Measurements from ENCODE around the gene LYZL2.
"Not testable (repeated sequence)": the region's sequence is repeated elsewhere in the genome, so short reads cannot be mapped to it uniquely, and the experiment has no call there.

The LYZL2 gene

GRCh38 chr10:30639946-30640786 is 10.6 kb upstream of the LYZL2 start:
- DNase-seq (ENCODE audit: low read depth, low spot score) = no peak

GRCh38 chr10:30637881-30638467 is 8.4 kb upstream of the LYZL2 start:
- no peak for DNase-seq (ENCODE audit: low read depth, low spot score)

GRCh38 chr10:30631188-30631587 is 1.6 kb upstream of the LYZL2 start:
- DNase-seq (ENCODE audit: low read depth, low spot score) = no peak

- no peak for DNase-seq (ENCODE audit: low read depth, low spot score)
These were observed 1.0 kb upstream of the LYZL2 start for GRCh38 chr10:30630571-30630970.

- DNase-seq (ENCODE audit: low read depth, low spot score) = not testable (repeated sequence)
These were observed 977 bp downstream of the LYZL2 start for GRCh38 chr10:30628576-30628975.

- not testable (repeated sequence) for DNase-seq (ENCODE audit: low read depth, low spot score)
These were observed 2.7 kb downstream of the LYZL2 start for GRCh38 chr10:30626837-30627236.

DNA sequence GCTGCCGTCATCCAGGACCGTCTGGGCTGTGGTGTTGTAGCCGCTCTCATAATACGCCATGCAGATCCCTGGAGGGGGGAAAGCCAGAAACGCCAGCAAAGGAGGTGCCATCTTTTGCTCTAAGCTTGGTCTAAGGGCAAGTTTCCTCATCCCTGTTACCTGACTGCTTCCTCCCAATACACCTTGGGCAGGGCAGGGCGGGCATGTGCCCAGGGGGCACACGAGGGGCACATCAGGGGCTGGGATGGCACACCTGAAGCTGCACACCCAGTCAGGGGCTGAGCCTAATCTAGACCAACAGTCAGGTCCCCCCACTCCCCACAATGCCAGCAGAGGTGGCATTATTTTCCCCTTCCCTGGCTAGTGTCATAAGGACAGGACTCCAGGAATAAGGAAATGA is 3.4 kb downstream of the LYZL2 start:
- DNase-seq (ENCODE audit: low read depth, low spot score) = not testable (repeated sequence)

GRCh38 chr10:30625080-30625479 is 4.5 kb downstream of the LYZL2 start:
- no peak for DNase-seq (ENCODE audit: low read depth, low spot score)

- DNase-seq (ENCODE audit: low read depth, low spot score) = no peak
These were observed 9.6 kb downstream of the LYZL2 start for GRCh38 chr10:30619966-30620365.

DNA sequence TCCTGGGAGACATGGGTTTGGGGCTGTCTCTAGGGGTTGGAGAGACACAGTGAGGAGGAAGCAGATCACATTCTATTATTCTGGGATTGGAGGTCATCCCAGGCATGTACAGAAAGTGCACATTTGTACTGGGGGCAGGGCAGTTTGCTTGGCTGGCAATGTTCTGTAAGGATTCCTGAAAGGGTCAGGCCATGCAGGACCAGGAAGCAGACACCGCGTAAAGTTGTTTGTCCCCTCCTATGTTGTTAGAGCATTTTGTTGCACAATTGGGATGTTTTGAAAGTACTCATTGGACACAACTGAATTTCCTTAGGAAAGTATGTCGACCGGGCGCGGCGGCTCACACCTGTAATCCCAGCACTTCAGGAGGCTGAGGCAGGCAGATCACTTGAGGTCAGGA is 12.5 kb downstream of the LYZL2 start:
- no peak for DNase-seq (ENCODE audit: low read depth, low spot score)

GRCh38 chr10:30611041-30611440 is 18.5 kb downstream of the LYZL2 start:
- not testable (repeated sequence) for DNase-seq (ENCODE audit: low read depth, low spot score)

DNA sequence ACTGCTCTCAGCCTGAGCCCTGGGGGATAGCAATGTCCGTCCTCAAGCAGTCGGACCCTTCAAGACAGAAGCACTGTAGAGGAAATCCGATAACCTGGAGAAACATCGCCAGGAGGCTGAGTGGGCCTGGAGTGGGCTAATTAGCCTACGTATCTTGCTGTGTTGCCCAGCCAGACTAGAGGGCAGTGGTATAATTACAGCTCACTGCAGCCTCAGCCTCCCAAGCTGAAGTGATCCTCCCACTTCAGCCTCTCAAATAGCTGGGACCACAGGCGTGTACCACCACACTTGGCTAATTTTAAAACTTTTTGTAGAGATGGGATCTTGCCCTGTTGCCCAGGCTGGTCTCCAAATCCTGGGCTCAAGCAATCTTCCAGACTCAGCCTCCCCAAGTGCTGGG is 21.7 kb downstream of the LYZL2 start:
- DNase-seq (ENCODE audit: low read depth, low spot score) = no peak

DNA sequence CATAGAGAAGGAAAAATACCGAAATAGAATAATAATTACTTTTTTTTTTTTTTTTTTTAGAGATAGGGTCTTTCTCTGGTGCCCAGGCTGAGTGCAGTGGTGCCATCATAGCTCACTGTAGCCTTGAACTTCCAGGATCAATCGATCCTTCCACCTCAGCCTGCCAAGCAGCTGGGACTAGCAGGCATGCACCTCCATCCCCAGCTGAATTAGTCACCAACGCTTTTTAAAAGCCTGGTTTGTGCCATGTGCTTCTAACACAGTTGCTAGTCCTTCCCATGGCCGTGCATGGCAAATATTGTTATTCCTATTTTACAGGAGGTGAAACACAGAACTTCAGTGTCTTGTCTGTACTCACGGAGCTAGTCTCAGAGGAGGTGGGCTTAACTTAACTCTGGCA is 23.2 kb downstream of the LYZL2 start:
- no peak for DNase-seq (ENCODE audit: low read depth, low spot score)

DNA sequence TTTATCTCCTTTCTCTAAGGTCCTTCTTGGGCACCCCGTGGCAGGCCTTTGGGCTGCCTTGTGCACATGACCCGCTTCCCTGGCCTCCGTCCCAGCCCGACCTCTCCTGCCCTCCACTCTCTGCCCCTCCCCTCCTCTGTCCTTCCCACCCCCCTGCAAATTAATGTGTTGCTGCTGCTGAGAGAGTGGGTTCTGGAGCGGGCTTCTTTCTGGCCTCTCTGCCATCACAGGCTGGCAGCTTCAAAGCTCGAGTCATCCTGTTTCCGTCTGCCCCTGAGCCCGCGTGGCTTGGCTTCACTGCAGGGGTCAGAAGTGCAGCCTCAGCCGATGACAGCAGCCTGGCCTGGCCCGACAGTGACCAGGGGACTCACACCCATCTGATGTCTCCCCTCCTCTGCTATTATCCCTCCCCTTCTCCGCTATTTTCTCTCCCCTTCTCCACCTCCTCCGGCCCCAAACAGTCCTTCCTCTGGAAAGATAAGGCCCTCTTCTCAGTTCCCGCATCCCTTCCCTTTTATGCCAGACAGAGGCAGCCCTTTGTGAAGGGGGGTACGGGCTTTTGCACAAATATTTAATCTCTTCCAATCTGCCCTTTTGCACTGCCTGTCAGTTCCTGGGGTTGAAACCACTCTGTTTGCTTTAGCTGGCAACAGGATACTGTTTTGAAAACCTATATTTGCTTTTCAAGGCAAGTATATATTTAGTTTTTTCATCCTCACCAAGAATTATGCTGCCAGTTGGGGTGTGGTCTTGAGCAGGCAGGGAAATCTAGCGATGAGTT is 24.0 kb downstream of the LYZL2 start:
- not testable (repeated sequence) for DNase-seq (ENCODE audit: low read depth, low spot score)

GRCh38 chr10:30603589-30603988 is 26.0 kb downstream of the LYZL2 start:
- no peak for DNase-seq (ENCODE audit: low read depth, low spot score)

GRCh38 chr10:30602747-30603146 is 26.8 kb downstream of the LYZL2 start:
- no peak for DNase-seq (ENCODE audit: low read depth, low spot score)

GRCh38 chr10:30600005-30600404 is 29.5 kb downstream of the LYZL2 start:
- no peak for DNase-seq (ENCODE audit: low read depth, low spot score)

DNA sequence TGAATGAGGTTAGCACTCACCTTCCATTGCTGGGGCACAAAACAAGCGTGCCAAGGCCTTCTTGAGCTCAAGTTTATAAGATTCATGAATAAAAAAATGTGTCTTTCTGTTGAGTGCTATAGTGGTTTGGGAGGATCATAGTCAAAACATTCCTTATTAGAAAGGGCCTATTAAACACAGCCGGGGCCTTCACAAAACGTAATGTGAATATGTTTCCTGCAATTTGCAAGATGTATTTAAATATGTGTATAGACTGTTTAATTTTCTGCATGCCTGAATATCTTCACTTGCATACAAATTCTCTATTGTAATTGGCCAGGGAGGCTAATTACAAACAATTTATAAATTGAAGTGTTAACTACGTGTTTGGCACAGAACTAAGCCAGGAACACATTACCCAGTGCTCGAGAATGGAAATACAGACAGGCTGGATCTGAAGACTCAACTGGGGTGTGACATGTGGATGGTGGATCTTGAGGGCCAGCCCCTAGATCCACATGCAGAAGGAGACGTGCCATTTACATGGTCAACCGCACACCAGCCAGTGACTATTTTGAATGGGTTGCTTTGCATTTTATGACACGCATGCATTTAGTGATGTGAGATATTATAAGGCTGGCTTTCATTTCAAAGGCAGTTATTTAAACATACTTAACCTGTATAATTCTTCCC is 31.3 kb downstream of the LYZL2 start:
- DNase-seq (ENCODE audit: low read depth, low spot score) = no peak

DNA sequence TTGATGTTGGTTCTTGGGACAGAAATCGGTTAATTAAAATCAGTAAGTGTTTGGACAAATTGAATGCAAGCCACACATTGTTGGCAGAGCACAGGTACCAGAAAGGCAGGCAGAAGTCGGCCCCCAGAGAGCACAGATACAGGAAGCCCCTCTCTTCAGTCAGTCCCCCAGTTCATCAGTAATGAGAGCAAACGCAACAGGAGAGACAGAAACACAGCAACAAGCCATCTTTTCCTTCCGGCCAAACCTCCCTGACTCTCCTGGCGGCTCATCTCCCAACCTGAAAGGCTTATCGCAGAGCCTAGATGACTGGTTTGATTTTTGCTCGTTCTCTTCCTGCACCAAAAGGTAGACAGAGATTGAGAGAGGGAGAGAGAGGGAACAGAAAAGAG is 32.1 kb downstream of the LYZL2 start:
- not testable (repeated sequence) for DNase-seq (ENCODE audit: low read depth, low spot score)

DNA sequence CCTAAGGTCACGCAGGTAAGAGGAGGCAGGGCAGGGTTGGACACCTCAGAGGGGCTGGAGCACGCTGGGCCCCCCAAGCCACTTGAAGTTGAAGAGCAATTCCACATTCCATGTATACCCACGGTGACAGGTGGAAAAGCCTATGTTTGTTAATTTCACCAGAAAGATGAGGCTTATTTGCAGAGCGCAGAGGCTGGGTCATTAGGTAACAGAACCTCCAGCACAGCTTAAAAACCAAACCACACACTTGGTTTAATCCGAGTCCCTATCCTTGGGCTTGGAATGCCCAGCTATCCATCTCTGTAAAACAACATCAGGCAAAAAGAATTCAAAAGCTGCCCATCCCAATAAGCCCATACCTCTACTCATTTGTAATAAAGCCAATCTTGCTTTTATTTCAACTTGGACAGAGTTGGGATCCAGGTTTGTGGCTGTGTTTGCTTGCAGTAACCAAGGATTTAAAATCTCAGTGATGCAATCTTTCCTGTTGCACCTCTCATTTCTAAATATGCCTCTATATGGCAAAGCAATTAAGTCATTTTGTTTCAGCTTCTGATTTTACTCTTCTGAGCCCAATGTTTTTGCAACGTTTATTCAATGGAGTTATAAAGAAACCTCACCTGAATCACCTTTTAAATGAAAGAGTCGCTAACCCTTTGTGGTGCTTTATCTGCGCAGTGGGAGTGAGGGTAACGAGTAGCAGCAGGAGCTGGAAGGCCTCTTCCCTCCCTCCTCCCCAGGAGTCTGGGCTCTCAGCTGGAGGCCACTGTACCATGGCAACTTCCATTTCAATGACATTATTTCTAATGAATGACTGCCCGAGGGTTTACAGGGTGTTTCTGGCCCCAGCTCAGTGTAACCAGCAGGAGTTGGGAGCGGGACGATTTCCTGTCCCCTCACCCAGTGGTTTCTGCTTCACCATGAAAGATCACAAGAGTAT is 32.8 kb downstream of the LYZL2 start:
- not testable (repeated sequence) for DNase-seq (ENCODE audit: low read depth, low spot score)

DNA sequence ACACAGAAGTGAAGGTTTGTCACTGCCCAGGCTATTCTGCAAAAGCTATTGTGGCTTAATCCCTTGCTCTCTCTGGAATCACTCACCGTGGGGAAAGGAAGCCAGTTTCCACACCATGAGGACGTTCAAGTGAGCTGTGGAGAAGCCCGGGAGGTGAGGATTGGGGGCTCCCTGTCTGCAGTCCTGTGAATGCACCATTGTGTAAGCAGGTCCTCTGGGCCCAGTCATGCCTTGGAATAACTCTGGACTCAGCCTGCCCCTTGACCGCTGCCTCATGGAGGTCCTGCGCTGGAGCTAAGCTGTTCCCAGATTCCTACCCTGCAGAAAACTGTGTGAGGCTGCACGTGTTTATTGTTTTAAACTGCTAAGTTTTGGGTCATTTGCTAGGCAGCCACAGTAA is 33.5 kb downstream of the LYZL2 start:
- DNase-seq (ENCODE audit: low read depth, low spot score) = no peak
